Sigmoid colon (tissue), 4 donors: ENCODE results near the gene HCRT.

Experiments
- EP300 ChIP-seq, 4 donors: sonication (generic); formaldehyde crosslinking; IDR thresholded peaks; one replicate each; pipeline ENCODE4 v1.6.1; 2017; ENCODE audit warnings: antibody characterized with exemption in 4 of 4
- POLR2A ChIP-seq, 2 donors: fragments of 450-650 bp; IDR thresholded peaks; one replicate each; pipeline ENCODE4 v1.6.1; 2016; ENCODE audit warnings: antibody characterized with exemption in 2 of 2, mild to moderate bottlenecking in 2 of 2, moderate library complexity in 2 of 2
- POLR2AphosphoS5 ChIP-seq, 4 donors: sonication (generic); formaldehyde crosslinking; IDR thresholded peaks; one replicate each; pipeline ENCODE4 v1.6.1; 2017; ENCODE audit warnings: antibody characterized with exemption in 4 of 4
- TF ChIP-seq, protein P1 (sequence below), 4 experiments: fragments of 450-650 bp in 3 of 4; fragments of 200-600 bp in 1 of 4; IDR thresholded peaks; one replicate each; pipeline ENCODE4 v1.5.1; 2016 to 2019; ENCODE audit warnings: antibody characterized with exemption in 4 of 4, mild to moderate bottlenecking in 3 of 4, moderate library complexity in 2 of 4

DNA sequence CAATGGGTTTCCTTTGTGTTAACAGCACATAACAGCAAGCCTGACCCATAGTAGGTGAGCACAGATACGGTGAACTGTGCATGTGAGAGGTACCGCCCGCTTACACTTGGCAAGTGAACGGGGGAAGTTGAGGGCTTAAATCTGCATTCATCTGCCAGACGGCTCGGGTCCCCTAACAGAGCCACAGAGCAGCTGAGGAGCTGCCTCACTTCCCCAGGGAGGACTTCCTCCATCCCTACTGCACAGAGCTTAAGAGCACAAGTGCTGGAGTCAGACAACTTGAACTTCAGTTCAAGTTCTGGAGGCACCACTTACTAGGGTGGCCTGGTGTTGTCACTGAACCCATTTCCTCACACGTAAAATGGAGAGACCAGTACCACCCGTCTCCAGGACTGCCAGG, 43.9 kb downstream of the HCRT start:
- TF ChIP-seq POLR2AphosphoS5 (IDR thresholded peaks at IDR 0.05) = no peak
- TF ChIP-seq, protein P1, sequence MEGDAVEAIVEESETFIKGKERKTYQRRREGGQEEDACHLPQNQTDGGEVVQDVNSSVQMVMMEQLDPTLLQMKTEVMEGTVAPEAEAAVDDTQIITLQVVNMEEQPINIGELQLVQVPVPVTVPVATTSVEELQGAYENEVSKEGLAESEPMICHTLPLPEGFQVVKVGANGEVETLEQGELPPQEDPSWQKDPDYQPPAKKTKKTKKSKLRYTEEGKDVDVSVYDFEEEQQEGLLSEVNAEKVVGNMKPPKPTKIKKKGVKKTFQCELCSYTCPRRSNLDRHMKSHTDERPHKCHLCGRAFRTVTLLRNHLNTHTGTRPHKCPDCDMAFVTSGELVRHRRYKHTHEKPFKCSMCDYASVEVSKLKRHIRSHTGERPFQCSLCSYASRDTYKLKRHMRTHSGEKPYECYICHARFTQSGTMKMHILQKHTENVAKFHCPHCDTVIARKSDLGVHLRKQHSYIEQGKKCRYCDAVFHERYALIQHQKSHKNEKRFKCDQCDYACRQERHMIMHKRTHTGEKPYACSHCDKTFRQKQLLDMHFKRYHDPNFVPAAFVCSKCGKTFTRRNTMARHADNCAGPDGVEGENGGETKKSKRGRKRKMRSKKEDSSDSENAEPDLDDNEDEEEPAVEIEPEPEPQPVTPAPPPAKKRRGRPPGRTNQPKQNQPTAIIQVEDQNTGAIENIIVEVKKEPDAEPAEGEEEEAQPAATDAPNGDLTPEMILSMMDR (IDR thresholded peaks at IDR 0.05) = no peak
- TF ChIP-seq POLR2A (IDR thresholded peaks at IDR 0.05) = no peak
- TF ChIP-seq EP300 (IDR thresholded peaks at IDR 0.05) = no peak
